ENCODE measurements around the gene SMURF1. TPM values are rescaled to one million over a fixed set of nuclear protein-coding genes. Genes with fewer than 3 reads are reported as not detected.

The SMURF1 gene
- total and polyA plus RNA-seq, 2 experiments from 2014 or later = 6.8 to 19.1 TPM

DNA sequence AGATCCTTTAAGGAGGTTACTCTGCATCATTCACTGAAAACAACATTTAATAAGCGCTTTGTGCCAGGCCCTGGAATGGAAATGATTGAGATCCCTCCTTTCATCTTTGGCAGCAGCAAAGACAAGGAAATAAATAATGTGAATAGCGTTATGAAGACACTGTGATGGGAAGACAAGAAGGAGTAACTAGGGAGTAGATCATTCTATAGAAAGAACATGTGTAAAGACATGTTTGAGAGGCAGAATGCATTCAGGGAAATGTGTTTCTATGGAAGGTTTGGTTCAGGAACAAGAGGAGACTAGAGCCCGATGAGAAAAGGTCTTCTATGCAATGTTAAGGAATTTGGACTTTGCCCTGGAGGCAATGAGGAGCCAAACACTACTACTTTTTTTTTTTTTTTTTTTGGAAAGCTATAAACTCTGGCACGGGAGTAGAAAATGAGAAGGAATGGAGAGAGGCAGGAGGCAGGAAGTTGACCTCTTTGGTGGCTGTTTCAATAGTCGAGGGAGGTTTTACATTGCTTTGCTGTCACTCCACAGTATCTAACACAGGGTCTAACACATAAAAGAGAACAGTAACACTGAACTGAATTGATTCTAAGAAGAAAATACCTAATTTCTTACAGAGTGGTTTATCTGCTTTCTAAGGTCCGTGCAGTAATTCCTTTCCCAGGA lies 44.9 kb downstream of the SMURF1 start:
- Histone ChIP-seq H3K4me1 (ENCODE audit: insufficient read depth) (peaks cover 43% of the 10 kb centered on the region), H3K9me2 (ENCODE audit: insufficient read depth) (no peaks in the 10 kb centered on the region), H3K4me2 (ENCODE audit: unreplicated experiment) (peak overlapping the region; percentile 71), H3K36me3 (ENCODE audit: low read depth) (no peaks in the 10 kb centered on the region), H3K4me3 (peak overlapping the region; percentile 40), H3K9me3 (ENCODE audit: low read depth) (no peaks in the 10 kb centered on the region), H3K27me3 (replicated peaks; ENCODE audit: insufficient read depth) (no peaks in the 10 kb centered on the region), H3K9ac (peak overlapping the region; percentile 32), H4K20me1 (ENCODE audit: insufficient read depth) (no peaks in the 10 kb centered on the region; the same call in 1 of the 2 replicates), H3K79me2 (ENCODE audit: insufficient read depth) (peaks cover 98% of the 10 kb centered on the region), H3K27ac (peak overlapping the region; percentile 63), H3F3A (ENCODE audit: insufficient read depth) (peaks cover 40% of the 10 kb centered on the region), H2AFZ (no peak overlapping the region)
- DNase-seq = peak; percentile 71
- WGBS, 2 experiments (ENCODE audit: low coverage in 1 of 2, low lambda C conversion rate in 2 of 2, missing lambda C conversion rate in 2 of 2) = 25 to 28% methylated on average over 6 of the region's 6 CpGs
- in situ Hi-C loops (cut with MboI) = no loop called here
- no peak for TF ChIP-seq EZH2 (IDR thresholded peaks at IDR 0.05; ENCODE audit: insufficient read depth, poor library complexity, severe bottlenecking)
- TF ChIP-seq EZH2phosphoT487 (IDR thresholded peaks at IDR 0.05; ENCODE audit: insufficient read depth, low read depth) = no peak

DNA sequence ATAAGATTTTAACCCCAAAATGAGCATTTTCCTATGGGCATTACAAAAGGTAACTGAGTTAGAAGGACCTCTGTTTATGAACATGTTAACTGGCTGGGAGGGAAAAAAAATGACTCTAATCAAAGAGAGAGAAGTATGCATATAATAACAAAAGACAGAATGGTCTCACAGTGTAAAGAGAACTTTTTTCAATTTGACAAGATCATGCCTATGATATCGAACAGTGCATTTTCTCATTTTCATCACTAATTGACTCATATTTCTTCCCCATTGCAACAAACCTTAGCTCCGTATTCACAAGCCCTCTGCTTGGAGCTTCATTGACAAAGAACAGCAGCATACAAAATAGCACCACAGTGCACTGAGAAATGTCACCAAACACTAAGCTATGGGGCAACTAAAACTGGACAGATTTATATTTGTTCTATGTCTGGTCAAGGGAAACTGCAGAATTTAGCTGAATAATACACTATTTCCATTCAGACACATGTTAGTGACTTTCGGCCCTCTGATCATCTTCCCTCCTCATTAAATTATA lies 45.6 kb downstream of the SMURF1 start:
- in situ Hi-C loops (cut with MboI) = no loop called here
- Histone ChIP-seq H3K27ac (peak overlapping the region; percentile 63), H4K20me1 (ENCODE audit: insufficient read depth) (no peaks in the 10 kb centered on the region; the same call in 1 of the 2 replicates), H3K27me3 (replicated peaks; ENCODE audit: insufficient read depth) (no peaks in the 10 kb centered on the region), H3K9me3 (ENCODE audit: low read depth) (no peaks in the 10 kb centered on the region), H3K4me3 (peak overlapping the region; percentile 40), H3K79me2 (ENCODE audit: insufficient read depth) (peaks cover 98% of the 10 kb centered on the region), H3F3A (ENCODE audit: insufficient read depth) (peaks cover 34% of the 10 kb centered on the region), H3K4me1 (ENCODE audit: insufficient read depth) (peaks cover 38% of the 10 kb centered on the region), H3K9ac (peak overlapping the region; percentile 32), H3K4me2 (ENCODE audit: unreplicated experiment) (peak overlapping the region; percentile 71), H3K36me3 (ENCODE audit: low read depth) (no peaks in the 10 kb centered on the region), H2AFZ (no peak overlapping the region), H3K9me2 (ENCODE audit: insufficient read depth) (no peaks in the 10 kb centered on the region)
- WGBS, 2 experiments (ENCODE audit: low coverage in 1 of 2, low lambda C conversion rate in 2 of 2, missing lambda C conversion rate in 2 of 2) = 45 to 46% methylated on average over 3 of the region's 3 CpGs
- DNase-seq = peak; percentile 25
- TF ChIP-seq EZH2phosphoT487 (IDR thresholded peaks at IDR 0.05; ENCODE audit: insufficient read depth, low read depth) = no peak
- no peak for TF ChIP-seq EZH2 (IDR thresholded peaks at IDR 0.05; ENCODE audit: insufficient read depth, poor library complexity, severe bottlenecking)

DNA sequence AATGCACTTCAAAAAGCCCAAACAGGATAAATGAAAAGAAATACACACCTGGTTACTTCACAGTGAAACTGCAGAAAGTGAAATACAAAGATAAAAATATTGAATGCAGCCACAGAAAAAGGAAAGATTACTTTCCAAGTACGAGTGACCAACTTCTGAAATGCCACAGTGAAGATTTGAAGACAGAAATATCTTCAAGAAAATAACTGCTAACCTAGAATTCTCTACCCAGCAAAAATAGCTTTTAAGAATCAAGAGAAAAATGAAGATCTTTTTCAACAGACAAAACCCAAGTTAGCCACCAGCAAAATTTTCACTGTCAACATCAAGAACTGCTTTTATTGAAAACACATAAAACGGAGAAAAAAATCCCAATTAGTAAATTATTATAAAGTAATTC lies 46.2 kb downstream of the SMURF1 start:
- no peaks in the 10 kb centered on the region for H3K36me3 ChIP-seq (ENCODE audit: low read depth)
- no peaks in the 10 kb centered on the region; the same call in 1 of the 2 replicates for H4K20me1 ChIP-seq (ENCODE audit: insufficient read depth)
- H3K9me2 ChIP-seq (ENCODE audit: insufficient read depth) = no peaks in the 10 kb centered on the region
- no peak for DNase-seq
- no peaks in the 10 kb centered on the region for H3K9me3 ChIP-seq (ENCODE audit: low read depth)
- TF ChIP-seq EZH2 (IDR thresholded peaks at IDR 0.05; ENCODE audit: insufficient read depth, poor library complexity, severe bottlenecking) (no peak), EZH2phosphoT487 (IDR thresholded peaks at IDR 0.05; ENCODE audit: insufficient read depth, low read depth) (no peak)
- H3K27me3 ChIP-seq (replicated peaks; ENCODE audit: insufficient read depth) = no peaks in the 10 kb centered on the region
- no peak overlapping the region for H3K27ac ChIP-seq
- H3K79me2 ChIP-seq (ENCODE audit: insufficient read depth) = peaks cover 98% of the 10 kb centered on the region
- H3F3A ChIP-seq (ENCODE audit: insufficient read depth) = peaks cover 28% of the 10 kb centered on the region
- in situ Hi-C loops (cut with MboI) = no loop called here
- H3K4me3 ChIP-seq = no peak overlapping the region
- no peak overlapping the region for H3K4me2 ChIP-seq (ENCODE audit: unreplicated experiment)
- H3K4me1 ChIP-seq (ENCODE audit: insufficient read depth) = peaks cover 32% of the 10 kb centered on the region
- no peak overlapping the region for H2AFZ ChIP-seq
- H3K9ac ChIP-seq = no peak overlapping the region
- WGBS, 2 experiments (ENCODE audit: low coverage in 1 of 2, low lambda C conversion rate in 2 of 2, missing lambda C conversion rate in 2 of 2) = 95 to 97% methylated on average over 2 of the region's 2 CpGs

DNA sequence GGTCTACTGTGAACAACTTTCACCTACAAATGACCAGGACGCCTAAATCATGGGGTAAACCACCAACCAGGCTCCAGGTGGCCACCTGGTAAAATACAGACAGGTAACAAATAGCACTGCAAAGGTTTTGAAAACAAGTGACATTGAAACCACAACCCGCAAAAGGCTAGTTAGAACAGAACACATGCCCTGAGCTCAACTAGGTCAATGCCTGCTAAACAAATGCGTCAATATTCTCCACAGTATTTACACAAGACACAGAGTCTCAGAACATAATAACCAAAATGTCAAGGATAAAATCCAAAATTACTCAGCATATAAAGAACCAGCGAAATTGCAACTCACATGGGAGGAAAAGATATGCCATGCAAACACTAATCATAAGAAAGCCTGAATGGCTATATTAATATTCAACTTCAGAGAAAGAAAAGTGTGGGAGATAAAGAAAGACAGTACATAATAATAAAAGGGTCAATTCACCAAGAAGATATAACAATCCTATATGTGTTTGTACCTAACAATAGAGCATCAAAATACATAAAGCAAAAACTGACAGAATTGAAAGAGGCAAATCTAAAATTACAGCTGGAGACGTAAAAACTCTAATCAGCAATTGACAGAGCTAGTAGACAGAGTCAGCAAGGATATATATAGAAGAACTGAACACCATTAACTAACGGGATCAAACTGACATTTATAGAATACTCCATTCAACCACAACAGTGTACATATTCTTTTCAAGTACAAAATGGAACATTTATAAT lies 47.6 kb downstream of the SMURF1 start:
- no peak overlapping the region for H2AFZ ChIP-seq
- H3K9me2 ChIP-seq (ENCODE audit: insufficient read depth) = no peaks in the 10 kb centered on the region
- peaks cover 25% of the 10 kb centered on the region for H3F3A ChIP-seq (ENCODE audit: insufficient read depth)
- in situ Hi-C loops (cut with MboI) = no loop called here
- 98 to 100% methylated on average over 6 of the region's 6 CpGs for WGBS, 2 experiments (ENCODE audit: low coverage in 1 of 2, low lambda C conversion rate in 2 of 2, missing lambda C conversion rate in 2 of 2)
- TF ChIP-seq EZH2 (IDR thresholded peaks at IDR 0.05; ENCODE audit: insufficient read depth, poor library complexity, severe bottlenecking) (no peak), EZH2phosphoT487 (IDR thresholded peaks at IDR 0.05; ENCODE audit: insufficient read depth, low read depth) (no peak)
- H3K27ac ChIP-seq = no peak overlapping the region
- H3K36me3 ChIP-seq (ENCODE audit: low read depth) = no peaks in the 10 kb centered on the region
- DNase-seq = no peak
- no peak overlapping the region for H3K9ac ChIP-seq
- no peaks in the 10 kb centered on the region for H3K27me3 ChIP-seq (replicated peaks; ENCODE audit: insufficient read depth)
- H3K4me3 ChIP-seq = no peak overlapping the region
- H3K4me1 ChIP-seq (ENCODE audit: insufficient read depth) = peaks cover 22% of the 10 kb centered on the region
- no peak overlapping the region for H3K4me2 ChIP-seq (ENCODE audit: unreplicated experiment)
- H4K20me1 ChIP-seq (ENCODE audit: insufficient read depth) = peaks cover 5% of the 10 kb centered on the region; the same call in 1 of the 2 replicates
- no peaks in the 10 kb centered on the region for H3K9me3 ChIP-seq (ENCODE audit: low read depth)
- peaks cover 100% of the 10 kb centered on the region for H3K79me2 ChIP-seq (ENCODE audit: insufficient read depth)

Measured in GM23248 (cell line).